Measurements from ENCODE around the gene AGBL3. TPM values are rescaled to one million over a fixed set of nuclear protein-coding genes. Genes with fewer than 3 reads are reported as not detected.

AGBL3 gene
- total and polyA plus RNA-seq, 9 of the 15 experiments (the other 6 are each of a cell fraction or from before 2014, with no cell fraction given), result 0.54 to 2.9 (median 1.7) TPM

- TF ChIP-seq, protein P1, sequence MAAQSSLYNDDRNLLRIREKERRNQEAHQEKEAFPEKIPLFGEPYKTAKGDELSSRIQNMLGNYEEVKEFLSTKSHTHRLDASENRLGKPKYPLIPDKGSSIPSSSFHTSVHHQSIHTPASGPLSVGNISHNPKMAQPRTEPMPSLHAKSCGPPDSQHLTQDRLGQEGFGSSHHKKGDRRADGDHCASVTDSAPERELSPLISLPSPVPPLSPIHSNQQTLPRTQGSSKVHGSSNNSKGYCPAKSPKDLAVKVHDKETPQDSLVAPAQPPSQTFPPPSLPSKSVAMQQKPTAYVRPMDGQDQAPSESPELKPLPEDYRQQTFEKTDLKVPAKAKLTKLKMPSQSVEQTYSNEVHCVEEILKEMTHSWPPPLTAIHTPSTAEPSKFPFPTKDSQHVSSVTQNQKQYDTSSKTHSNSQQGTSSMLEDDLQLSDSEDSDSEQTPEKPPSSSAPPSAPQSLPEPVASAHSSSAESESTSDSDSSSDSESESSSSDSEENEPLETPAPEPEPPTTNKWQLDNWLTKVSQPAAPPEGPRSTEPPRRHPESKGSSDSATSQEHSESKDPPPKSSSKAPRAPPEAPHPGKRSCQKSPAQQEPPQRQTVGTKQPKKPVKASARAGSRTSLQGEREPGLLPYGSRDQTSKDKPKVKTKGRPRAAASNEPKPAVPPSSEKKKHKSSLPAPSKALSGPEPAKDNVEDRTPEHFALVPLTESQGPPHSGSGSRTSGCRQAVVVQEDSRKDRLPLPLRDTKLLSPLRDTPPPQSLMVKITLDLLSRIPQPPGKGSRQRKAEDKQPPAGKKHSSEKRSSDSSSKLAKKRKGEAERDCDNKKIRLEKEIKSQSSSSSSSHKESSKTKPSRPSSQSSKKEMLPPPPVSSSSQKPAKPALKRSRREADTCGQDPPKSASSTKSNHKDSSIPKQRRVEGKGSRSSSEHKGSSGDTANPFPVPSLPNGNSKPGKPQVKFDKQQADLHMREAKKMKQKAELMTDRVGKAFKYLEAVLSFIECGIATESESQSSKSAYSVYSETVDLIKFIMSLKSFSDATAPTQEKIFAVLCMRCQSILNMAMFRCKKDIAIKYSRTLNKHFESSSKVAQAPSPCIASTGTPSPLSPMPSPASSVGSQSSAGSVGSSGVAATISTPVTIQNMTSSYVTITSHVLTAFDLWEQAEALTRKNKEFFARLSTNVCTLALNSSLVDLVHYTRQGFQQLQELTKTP (IDR thresholded peaks at IDR 0.05; ENCODE audit: low read depth in 1 of 2, partially characterized antibody in 2 of 2), result no peak
- no peak for TF ChIP-seq PCBP1 (IDR thresholded peaks at IDR 0.05; ENCODE audit: low read depth, low read length, poor library complexity, severe bottlenecking)
- TF ChIP-seq ZC3H11A (IDR thresholded peaks at IDR 0.05; ENCODE audit: low read depth, low read length), result no peak
- TF ChIP-seq, protein P2, sequence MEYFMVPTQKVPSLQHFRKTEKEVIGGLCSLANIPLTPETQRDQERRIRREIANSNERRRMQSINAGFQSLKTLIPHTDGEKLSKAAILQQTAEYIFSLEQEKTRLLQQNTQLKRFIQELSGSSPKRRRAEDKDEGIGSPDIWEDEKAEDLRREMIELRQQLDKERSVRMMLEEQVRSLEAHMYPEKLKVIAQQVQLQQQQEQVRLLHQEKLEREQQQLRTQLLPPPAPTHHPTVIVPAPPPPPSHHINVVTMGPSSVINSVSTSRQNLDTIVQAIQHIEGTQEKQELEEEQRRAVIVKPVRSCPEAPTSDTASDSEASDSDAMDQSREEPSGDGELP (CRISPR knock-in tag; IDR thresholded peaks at IDR 0.05; ENCODE audit: borderline replicate concordance), result peak; percentile 70
- no peak for TF ChIP-seq FOS (IDR thresholded peaks at IDR 0.05; ENCODE audit: extremely low read depth, insufficient read length)
- TF ChIP-seq TARDBP (IDR thresholded peaks at IDR 0.05), result no peak
- no peak for TF ChIP-seq E2F1 (CRISPR knock-in tag; IDR thresholded peaks at IDR 0.05)
- no peak for TF ChIP-seq ZBTB5 (IDR thresholded peaks at IDR 0.05)
- TF ChIP-seq PRMT5 (CRISPR knock-in tag; IDR thresholded peaks at IDR 0.05), result no peak
- TF ChIP-seq, protein P3, sequence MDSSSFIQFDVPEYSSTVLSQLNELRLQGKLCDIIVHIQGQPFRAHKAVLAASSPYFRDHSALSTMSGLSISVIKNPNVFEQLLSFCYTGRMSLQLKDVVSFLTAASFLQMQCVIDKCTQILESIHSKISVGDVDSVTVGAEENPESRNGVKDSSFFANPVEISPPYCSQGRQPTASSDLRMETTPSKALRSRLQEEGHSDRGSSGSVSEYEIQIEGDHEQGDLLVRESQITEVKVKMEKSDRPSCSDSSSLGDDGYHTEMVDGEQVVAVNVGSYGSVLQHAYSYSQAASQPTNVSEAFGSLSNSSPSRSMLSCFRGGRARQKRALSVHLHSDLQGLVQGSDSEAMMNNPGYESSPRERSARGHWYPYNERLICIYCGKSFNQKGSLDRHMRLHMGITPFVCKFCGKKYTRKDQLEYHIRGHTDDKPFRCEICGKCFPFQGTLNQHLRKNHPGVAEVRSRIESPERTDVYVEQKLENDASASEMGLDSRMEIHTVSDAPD (CRISPR knock-in tag; IDR thresholded peaks at IDR 0.05), result no peak; the same call in 1 of the 2 replicates
- TF ChIP-seq ZKSCAN1 (IDR thresholded peaks at IDR 0.05; ENCODE audit: low read depth, low read length), result no peak
- TF ChIP-seq CC2D1A (IDR thresholded peaks at IDR 0.05), result no peak
- no peak for TF ChIP-seq TFE3 (CRISPR knock-in tag; IDR thresholded peaks at IDR 0.05)
- TF ChIP-seq PHB2 (IDR thresholded peaks at IDR 0.05; ENCODE audit: low read depth), result no peak
- TF ChIP-seq HDAC8 (tag; IDR thresholded peaks at IDR 0.05), result no peak
- TF ChIP-seq FOXK1 (CRISPR knock-in tag; IDR thresholded peaks at IDR 0.05; ENCODE audit: borderline replicate concordance), result no peak
These were observed 174.7 kb downstream of the AGBL3 start (continued) for GRCh38 chr7:135160858-135161653.
